BJ (cell line): Measurements from ENCODE around the gene TET1. TPM values are rescaled to one million over a fixed set of nuclear protein-coding genes. Genes with fewer than 3 reads are reported as not detected.
A peak's percentile ranks its signal among the peaks of the same experiment; 100 is the strongest.

ENCODE experiments used
- CTCF ChIA-PET: fragments of 350-600 bp; formaldehyde crosslinking; extraction: SDS; loops from one replicate; lab custom pipeline; 2021; ENCODE audit warnings: antibody characterized with exemption, inconsistent platforms; lab: Yijun Ruan, JAX
- POLR2A ChIA-PET: fragments of 300-600 bp; sonication (Branson Sonifier 250); formaldehyde crosslinking; extraction: SDS; loops from one replicate; lab custom pipeline; 2021; ENCODE audit warnings: antibody characterized with exemption; lab: Charles Lee
- DNase-seq: peaks from one replicate; pipeline ENCODE4 v3.0.0-alpha.2; 2011; ENCODE audit warnings: low read depth
- H3K27me3 ChIP-seq: 2 replicates; pipeline ENCODE4 v1.6.0; 2011; ENCODE audit warnings: low read length; ENCODE audit not compliant: control insufficient read depth, insufficient read depth
- H3K36me3 ChIP-seq: 2 replicates; pipeline ENCODE4 v1.5.1; 2011; ENCODE audit warnings: low read length; ENCODE audit not compliant: control insufficient read depth, insufficient read depth
- H3K4me3 ChIP-seq: 2 replicates; pipeline ENCODE4 v1.5.1; 2011; ENCODE audit warnings: low read depth, mild to moderate bottlenecking, control low read depth, low read length
- polyA plus RNA-seq: library from polyadenylated mRNA; depleted of rRNA; stranded (reverse); fragments of >200 nt; gene quantifications from 2 replicates; pipeline ENCODE4 v1.2.3, GENCODE V29; 2011
- TF ChIP-seq, protein P1 (sequence below): IDR thresholded peaks from 2 replicates; pipeline ENCODE4 v1.5.1; 2011; ENCODE audit warnings: low read depth, mild to moderate bottlenecking, control low read depth, inconsistent platforms, low read length, moderate library complexity; ENCODE audit not compliant: insufficient read depth

TET1 gene
- polyA plus RNA-seq, 1 experiment = 1.1 TPM

DNA sequence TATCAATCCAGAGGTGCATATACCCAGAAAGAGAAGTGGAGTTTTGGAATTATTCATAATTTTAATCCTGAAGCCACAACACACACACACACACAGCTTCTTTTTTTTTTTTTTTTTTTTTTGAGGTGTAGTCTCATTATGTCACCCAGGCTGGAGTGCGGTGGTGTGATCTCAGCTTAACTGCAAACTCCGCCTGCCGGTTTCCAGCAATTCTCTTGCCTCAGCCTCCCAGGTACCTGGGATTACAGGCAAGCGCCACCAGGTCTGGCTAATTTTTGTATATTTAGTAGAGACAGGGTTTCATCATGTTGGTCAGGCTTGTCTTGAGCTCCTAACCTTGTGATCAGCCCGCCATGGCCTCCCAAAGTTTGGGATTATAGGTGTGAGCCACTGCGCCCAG, 35.4 kb downstream of the TET1 start:
- ChIA-PET CTCF (interaction anchor here (0.9 kb wide), 1 partner anchor 12 kb away, joined by 5 read pairs; no protein-coding TSS in a partner anchor), POLR2A (no interaction called here)
- Histone ChIP-seq H3K36me3 (no peaks in the 10 kb centered on the region), H3K27me3 (no peaks in the 10 kb centered on the region), H3K4me3 (no peak overlapping the region)
- no peak for DNase-seq
- TF ChIP-seq, protein P1, sequence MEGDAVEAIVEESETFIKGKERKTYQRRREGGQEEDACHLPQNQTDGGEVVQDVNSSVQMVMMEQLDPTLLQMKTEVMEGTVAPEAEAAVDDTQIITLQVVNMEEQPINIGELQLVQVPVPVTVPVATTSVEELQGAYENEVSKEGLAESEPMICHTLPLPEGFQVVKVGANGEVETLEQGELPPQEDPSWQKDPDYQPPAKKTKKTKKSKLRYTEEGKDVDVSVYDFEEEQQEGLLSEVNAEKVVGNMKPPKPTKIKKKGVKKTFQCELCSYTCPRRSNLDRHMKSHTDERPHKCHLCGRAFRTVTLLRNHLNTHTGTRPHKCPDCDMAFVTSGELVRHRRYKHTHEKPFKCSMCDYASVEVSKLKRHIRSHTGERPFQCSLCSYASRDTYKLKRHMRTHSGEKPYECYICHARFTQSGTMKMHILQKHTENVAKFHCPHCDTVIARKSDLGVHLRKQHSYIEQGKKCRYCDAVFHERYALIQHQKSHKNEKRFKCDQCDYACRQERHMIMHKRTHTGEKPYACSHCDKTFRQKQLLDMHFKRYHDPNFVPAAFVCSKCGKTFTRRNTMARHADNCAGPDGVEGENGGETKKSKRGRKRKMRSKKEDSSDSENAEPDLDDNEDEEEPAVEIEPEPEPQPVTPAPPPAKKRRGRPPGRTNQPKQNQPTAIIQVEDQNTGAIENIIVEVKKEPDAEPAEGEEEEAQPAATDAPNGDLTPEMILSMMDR = no peak

DNA sequence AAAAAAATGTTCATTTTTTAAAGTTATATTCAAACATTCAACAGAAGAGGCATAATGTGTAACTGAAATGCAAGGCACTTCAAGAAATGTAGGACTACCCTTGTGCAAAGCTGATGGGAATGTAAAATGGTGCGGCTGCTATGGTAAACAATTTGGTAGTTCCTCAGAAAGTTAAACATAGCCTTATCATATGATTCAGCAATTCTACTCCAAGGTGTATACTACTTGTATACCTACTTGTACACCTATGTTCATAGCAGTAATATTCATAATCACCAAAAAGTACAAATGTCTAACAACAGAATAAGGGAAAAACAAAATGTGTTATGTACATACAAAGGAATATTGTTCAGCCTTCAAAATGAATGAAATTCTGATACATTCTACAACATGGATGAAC, 37.3 kb downstream of the TET1 start:
- ChIA-PET CTCF (interaction anchor here (1.6 kb wide), 1 partner anchor 47 kb away, joined by 7 read pairs; no protein-coding TSS in a partner anchor), POLR2A (no interaction called here)
- Histone ChIP-seq H3K4me3 (no peak overlapping the region), H3K27me3 (no peaks in the 10 kb centered on the region), H3K36me3 (no peaks in the 10 kb centered on the region)
- DNase-seq = no peak
- TF ChIP-seq, protein P1 = no peak

DNA sequence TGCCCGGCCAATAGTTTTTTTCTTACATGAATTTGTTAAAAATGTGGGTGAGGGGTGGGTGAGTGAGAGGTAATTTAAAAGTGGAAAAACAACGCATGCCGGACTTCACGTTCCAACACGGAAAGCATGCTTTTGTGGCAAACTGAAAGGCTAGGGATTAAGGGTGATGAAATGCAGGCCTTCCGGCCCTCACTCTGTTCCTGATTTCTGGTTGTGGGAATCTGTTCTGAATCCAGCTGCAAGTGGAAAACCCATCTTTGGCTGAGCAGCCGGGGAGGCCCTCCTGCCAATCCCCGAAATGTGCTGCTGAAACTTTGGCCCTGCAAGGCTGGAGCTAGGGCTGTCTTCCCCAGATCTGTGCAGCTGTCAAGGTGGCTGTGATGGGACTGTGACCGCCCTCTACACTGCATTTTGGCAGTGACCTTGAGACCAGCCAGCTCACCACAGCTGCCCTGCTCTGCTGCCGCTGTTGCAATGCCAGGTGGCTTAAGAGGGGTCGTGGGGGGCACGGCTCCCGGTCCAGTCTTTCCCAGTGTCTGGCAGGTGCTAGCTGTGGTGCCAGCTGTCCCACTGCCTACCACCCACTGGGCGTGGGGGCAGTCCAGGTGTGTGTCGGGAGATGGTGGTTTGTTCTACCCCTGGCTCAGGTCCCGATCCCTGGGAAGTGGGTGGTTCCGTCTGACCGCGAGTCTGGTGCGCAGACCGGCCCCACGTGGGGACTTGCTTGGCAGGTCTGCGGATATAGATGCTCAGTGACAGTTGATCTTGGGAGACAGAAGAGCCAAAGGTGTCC, 39.0 kb downstream of the TET1 start:
- CTCF ChIA-PET = interaction anchor here (1.5 to 1.6 kb wide), 2 partner anchors 39 to 48 kb away, joined by 5 to 7 read pairs; partner anchors contain the start of gene TET1
- TF ChIP-seq, protein P1 = no peak
- 0 out of 2 replicates have a peak, but pooled peaks cover 2% of the 10 kb centered on the region for H3K36me3 ChIP-seq
- no peak overlapping the region for H3K4me3 ChIP-seq
- POLR2A ChIA-PET = interaction anchor here (2.2 kb wide), 1 partner anchor 40 kb away, joined by 11 read pairs; the partner anchor contains the start of gene TET1
- DNase-seq = peak; percentile 67
- no peaks in the 10 kb centered on the region for H3K27me3 ChIP-seq

- H3K27me3 ChIP-seq = no peaks in the 10 kb centered on the region
- CTCF ChIA-PET = interaction anchor here (1.3 to 1.5 kb wide), 2 partner anchors 38 to 39 kb away, joined by 5 read pairs; partner anchors contain the start of gene TET1
- TF ChIP-seq, protein P1 = no peak
- POLR2A ChIA-PET = interaction anchor here (2.2 kb wide), 1 partner anchor 40 kb away, joined by 11 read pairs; the partner anchor contains the start of gene TET1
- DNase-seq = no peak
- peak overlapping the region; percentile 28 for H3K4me3 ChIP-seq
- 0 out of 2 replicates have a peak, but pooled peaks cover 2% of the 10 kb centered on the region for H3K36me3 ChIP-seq
Observed at GRCh38 chr10:68599771-68600040, 39.6 kb downstream of the TET1 start.

GRCh38 chr10:68600041-68600778, 40.1 kb downstream of the TET1 start:
- ChIA-PET POLR2A (interaction anchor here (0.7 to 2.2 kb wide), 2 partner anchors 41 to 69 kb away, joined by 3 to 11 read pairs; partner anchors contain the start of gene TET1), CTCF (interaction anchor here (1.3 to 2.0 kb wide), 3 partner anchors 38 to 50 kb away, joined by 5 to 11 read pairs (median 5); partner anchors contain the start of gene TET1)
- DNase-seq = peak; percentile 58
- H3K36me3 ChIP-seq = 0 out of 2 replicates have a peak, but pooled peaks cover 2% of the 10 kb centered on the region
- H3K4me3 ChIP-seq = peak overlapping the region; percentile 28
- no peaks in the 10 kb centered on the region for H3K27me3 ChIP-seq
- TF ChIP-seq, protein P1 = no peak
